NCI-H2081 (cell line): ENCODE data around the gene LSM4.

Source experiments
- DNase-seq, 2 experiments: peaks; one replicate each; lab custom pipeline; 2025; lab: John Stamatoyannopoulos, UW

Gene LSM4

GRCh38 chr19:18311502-18312091 lies 11.3 kb downstream of the LSM4 start:
- no peak for DNase-seq

- no peak for DNase-seq
These were observed 11.9 kb downstream of the LSM4 start for GRCh38 chr19:18310966-18311365.

- DNase-seq: no peak
These were observed 12.6 kb downstream of the LSM4 start for GRCh38 chr19:18310118-18310909.

- DNase-seq: no peak
These were observed 13.3 kb downstream of the LSM4 start for GRCh38 chr19:18309525-18310064.

- DNase-seq: no peak
These were observed 13.9 kb downstream of the LSM4 start for GRCh38 chr19:18308948-18309325.

GRCh38 chr19:18308051-18308947 lies 14.6 kb downstream of the LSM4 start:
- DNase-seq: no peak

- no peak for DNase-seq
These were observed 15.6 kb downstream of the LSM4 start for GRCh38 chr19:18307271-18307681.

GRCh38 chr19:18306888-18307260 lies 16.0 kb downstream of the LSM4 start:
- DNase-seq: no peak

GRCh38 chr19:18306209-18306887 lies 16.5 kb downstream of the LSM4 start:
- no peak for DNase-seq

- DNase-seq: no peak
These were observed 18.2 kb downstream of the LSM4 start for GRCh38 chr19:18304458-18305310.

- DNase-seq: no peak
These were observed 18.7 kb downstream of the LSM4 start for GRCh38 chr19:18304208-18304457.

- DNase-seq: no peak
These were observed 21.2 kb downstream of the LSM4 start for GRCh38 chr19:18301718-18302111.

- DNase-seq: no peak
These were observed 21.8 kb downstream of the LSM4 start for GRCh38 chr19:18300930-18301717.

GRCh38 chr19:18299654-18300053 lies 23.2 kb downstream of the LSM4 start:
- no peak for DNase-seq

- DNase-seq: no peak
These were observed 24.3 kb downstream of the LSM4 start for GRCh38 chr19:18298601-18299000.

GRCh38 chr19:18297308-18297707 lies 25.6 kb downstream of the LSM4 start:
- no peak for DNase-seq

GRCh38 chr19:18295034-18295451 lies 27.8 kb downstream of the LSM4 start:
- DNase-seq: no peak

- no peak for DNase-seq
These were observed 28.4 kb downstream of the LSM4 start for GRCh38 chr19:18294467-18294864.

- DNase-seq: no peak
These were observed 29.0 kb downstream of the LSM4 start for GRCh38 chr19:18293642-18294466.
